GM21390 (cell line): ENCODE measurements around the gene TSHZ1.
"Not testable (repeated sequence)": the region's sequence is repeated elsewhere in the genome, so short reads cannot be mapped to it uniquely, and the experiment has no call there.

ENCODE experiments used
- ATAC-seq: cut with Tn5 transposase; IDR thresholded peaks from one replicate; pipeline ENCODE4 v1.9.1; 2021; ENCODE audit not compliant: unreplicated experiment

Gene TSHZ1

GRCh38 chr18:75291460-75291859 lies 80.9 kb downstream of the TSHZ1 start:
- ATAC-seq = no peak

DNA sequence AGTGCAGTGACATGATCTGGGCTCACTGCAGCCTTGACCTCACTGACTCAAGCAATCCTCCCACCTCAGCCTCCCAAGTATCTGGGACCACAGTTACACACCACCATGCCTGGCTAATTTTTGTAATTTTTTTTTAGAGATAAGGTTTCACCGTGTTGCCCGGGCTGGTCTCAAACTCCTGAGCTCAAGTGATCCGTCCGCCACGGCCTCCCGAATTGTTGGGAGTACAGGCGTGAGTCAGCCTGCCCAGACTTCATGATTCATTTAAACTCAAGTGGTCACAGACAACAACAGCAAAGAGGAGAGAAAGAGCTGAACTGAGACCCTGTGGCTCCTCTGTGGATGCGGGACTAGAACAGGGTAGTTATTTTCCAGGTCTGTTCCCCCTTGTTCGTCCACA lies 83.0 kb downstream of the TSHZ1 start:
- ATAC-seq = no peak

- no peak for ATAC-seq
Observed at GRCh38 chr18:75297731-75298130, 87.1 kb downstream of the TSHZ1 start.

DNA sequence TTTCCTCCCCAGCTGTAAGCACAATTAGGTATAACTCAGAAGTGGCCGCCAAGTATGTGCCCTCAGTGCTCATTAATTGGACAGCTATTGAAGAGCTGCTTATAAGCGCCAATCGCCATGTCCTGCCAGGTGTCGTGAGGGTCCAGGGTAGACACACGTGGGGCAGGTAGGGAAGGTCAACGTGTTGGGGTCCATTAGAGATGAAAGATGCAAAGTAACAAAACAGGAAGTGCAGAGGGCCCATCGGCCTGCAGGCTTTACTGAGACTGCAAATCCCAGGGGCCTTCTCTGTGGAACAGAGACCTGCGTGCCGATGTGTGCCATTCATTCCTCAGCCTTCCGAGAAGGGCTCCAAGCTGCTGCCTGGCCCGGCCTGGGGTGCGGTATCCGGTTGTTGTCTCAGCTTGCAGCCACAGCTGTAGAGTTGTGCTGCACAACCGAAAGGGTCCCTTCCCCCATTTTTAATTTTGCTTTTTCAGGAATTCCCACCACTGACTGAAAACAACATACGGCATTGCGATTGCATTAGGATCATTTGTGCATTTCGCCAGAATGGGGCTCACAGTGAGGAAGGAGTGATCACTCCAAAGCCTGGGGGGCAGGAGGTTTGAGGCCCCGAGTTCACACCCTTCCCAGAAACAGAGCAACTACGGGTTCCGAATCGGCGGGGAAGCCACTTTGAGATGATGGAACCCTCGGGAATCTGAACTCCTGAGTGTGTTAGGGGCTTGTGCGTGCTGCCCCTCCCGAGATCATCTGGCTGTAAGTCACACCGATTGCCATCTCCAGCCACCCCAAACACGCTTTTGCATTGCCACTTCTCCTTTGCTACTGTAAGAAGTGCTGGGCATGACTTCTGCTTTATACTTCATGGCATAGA lies 94.3 kb downstream of the TSHZ1 start:
- ATAC-seq = no peak

DNA sequence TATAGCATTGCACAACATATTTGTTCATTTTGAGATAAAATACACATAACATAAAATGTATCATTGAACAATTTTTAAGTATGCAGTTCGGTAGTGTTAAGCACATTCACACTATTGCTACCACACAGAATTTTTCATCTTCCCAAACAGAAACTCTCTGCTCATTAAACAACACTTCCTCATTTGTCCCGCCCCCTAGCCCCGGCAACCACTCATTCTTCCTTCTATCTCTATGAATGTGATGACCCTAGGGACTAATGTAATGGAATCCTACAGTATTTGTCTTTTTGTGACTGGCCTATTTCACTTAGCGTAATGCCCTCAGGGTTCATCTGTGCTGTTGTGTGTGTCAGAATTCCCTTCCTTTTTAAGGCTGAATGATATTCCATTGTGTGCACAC lies 95.4 kb downstream of the TSHZ1 start:
- no peak for ATAC-seq

DNA sequence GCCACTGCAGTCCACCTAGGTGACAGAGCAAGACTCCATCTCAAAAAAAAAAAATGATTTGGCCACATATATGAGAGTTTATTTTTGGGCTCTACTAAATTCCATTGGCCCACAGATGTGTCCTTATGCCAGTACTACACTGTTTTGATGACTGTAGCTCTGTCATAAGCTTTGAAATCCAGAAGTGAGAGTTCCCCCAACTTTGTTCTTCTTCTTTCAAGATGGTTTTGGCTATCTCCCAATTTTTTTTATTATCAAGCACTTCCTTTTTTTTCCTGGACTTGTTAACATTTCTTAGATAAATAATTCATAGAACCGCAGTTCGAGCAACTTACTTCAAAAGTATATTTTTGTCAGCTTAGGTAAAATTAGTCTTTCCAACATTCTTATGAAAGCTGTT lies 96.9 kb downstream of the TSHZ1 start:
- ATAC-seq = no peak

- no peak for ATAC-seq
Observed at GRCh38 chr18:75309564-75309963, 99.0 kb downstream of the TSHZ1 start.

- ATAC-seq = no peak
Observed at GRCh38 chr18:75314117-75314516, 103.5 kb downstream of the TSHZ1 start.

DNA sequence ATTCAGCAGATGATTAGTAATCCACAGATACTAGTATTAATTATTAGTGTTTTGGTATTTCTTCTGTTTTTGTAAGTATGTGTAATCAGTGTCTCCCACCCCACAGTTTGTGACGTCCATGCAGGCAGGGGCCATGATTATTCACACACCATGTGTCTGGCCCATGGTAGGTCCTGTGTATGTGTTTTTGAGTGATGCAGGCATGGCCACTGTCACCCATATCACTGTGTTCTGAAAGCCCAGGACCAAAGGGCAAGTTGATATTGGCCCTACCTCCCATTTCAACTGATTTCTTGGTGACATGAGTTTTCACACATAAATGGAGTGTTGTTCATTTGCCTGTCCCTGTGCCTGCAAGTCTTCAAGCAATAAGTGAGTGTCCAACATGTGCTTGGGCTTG lies 104.0 kb downstream of the TSHZ1 start:
- ATAC-seq = no peak

GRCh38 chr18:75316223-75316622 lies 105.6 kb downstream of the TSHZ1 start:
- ATAC-seq = no peak

DNA sequence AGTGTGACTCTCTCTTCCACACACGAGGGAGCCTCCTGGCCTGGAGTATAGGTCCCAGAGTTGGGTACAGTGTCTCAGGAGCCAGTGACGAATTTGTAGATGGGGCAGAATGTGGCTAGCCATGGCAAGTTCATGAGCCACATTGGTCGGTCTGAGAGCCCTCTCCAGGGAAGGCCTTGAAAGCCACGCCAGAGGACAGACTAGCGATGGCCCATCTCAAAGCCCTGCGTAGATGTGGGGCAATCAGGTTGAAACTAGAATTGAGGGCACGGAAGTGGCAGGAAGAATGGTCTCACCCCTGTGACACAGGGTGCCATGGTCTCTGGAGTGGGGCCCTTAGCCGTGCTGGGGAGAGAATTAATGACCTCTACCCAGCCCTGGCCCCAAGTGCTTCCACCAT lies 106.2 kb downstream of the TSHZ1 start:
- no peak for ATAC-seq

DNA sequence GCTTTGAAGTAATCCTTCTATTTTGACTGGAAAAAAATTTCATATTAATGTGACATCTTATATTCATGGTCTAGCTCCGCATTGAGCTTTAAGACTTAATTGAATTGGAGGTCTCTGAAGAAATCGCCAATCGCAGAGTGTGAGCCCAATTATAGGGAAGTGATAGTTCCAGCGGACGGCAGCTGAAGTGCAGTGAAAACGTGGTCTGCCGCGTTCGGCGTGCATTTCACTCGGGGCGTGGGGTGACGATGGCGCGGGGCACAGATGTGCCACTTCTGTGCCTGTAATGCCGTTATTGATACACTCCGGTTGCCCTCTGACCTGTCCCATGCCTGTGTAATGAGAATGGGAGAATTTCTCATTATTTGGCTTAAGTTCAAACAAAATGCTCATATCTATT lies 106.7 kb downstream of the TSHZ1 start:
- no peak for ATAC-seq

DNA sequence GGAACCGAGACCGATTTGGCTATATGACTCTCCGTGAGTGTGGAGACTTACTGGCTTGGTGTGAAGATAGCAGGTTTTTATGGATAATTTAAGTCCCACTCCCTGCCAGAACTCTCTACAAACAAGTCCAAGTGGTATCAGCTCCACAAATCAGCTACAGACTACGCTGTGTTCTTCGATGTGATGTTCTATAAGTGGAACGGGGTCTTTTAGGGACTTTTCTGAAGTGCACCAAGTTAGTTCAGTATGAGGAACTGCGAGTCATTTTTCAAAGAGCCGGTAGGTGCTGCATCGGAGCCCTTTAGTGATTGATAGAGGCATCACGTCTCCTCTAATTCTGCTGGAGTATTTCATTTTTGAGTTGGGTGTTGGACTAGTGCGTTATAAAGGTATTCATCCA lies 107.1 kb downstream of the TSHZ1 start:
- ATAC-seq = no peak

DNA sequence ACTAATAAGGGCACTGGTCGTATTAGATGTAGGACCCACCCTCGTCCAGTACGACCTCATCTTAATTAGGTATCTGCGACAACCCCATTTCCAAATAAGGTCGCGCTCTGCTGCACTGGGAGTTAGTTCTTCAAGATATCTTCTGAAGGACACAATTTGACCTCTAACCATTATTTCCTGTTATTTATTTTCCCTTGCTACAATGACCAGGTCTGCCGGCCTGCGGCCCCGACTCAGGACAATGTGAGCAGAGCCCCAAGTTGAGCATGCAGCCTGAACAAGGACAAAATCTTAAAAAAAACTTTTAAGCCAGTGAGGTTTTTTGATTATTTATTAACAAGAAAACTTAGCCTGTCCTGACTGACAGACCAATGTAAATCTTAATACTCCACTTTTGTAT lies 109.3 kb downstream of the TSHZ1 start:
- ATAC-seq = no peak

DNA sequence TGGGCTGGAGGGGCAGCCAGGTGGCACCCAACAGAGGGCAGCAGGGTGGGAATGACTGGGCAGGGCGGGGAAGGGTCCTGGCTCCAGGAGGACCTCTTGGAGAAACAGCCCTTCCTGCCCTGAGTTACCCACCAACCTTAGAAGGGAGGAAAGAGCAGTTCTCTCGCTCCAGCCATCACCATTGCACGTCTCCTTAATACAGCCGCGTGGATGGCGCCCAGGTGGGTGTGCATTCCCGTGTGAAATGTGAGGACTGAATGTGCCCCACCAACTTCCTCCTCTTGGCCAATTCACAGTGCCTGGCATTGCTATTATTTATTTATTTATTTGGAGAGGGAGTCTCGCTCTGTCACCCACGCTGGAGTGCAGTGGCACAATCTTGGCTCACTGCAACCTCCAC lies 109.9 kb downstream of the TSHZ1 start:
- ATAC-seq = no peak

DNA sequence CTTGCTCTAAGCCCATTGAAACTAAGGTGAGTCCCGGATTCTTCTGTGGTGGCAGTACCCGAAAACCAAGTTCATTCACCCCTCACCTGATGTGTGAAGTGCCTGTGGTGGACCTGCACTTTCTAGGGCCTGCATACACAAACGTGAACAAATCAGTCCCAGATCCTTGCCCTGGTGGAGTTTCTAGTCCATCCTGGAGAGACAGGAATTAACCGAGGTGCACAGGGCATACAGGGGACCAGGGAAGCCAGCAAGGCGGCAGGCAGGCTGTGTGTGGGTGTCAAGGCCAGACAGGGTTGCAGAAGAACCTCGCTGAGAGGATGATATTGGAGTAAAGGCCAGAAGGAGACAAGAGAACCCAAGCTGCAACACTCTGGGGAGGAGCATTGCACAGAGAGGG lies 110.8 kb downstream of the TSHZ1 start:
- ATAC-seq = no peak

- ATAC-seq = no peak
Observed at GRCh38 chr18:75322206-75322605, 111.6 kb downstream of the TSHZ1 start.

DNA sequence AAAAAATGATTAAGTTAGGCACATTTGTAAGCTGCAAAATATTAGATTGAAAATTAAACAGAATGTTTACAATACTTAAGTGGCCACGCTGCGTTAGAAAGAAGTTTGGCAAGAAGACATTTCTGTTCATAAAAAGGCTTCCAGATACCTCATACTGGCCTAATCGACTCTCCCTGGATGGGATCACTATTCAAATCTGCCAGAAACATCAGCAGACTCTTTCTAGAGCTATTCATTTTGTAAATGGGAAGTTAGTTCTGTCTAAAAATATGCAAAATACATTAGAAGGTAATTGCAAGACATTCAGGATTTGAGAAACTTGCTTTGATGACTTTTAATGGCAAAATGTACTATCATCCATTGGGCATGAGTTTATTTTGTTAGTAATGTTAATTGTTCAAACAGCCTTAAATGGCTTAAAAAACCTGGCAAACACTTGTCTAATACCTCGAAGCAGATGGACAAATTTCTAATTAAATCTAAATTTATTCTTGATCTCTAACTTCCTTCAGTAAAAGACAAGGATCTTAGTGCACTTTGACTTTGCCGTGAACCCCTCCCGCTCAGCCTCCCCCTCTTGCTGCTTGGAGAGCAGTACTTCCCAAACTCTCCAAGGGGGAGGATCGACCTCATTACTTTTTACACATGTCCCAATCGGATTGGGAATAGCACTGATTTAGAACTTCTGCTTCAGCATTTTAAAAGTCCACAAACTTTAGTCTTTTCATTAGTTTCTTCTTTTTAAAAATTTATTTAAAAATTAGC lies 113.4 kb downstream of the TSHZ1 start:
- ATAC-seq = no peak

- ATAC-seq = no peak
Observed at GRCh38 chr18:75324686-75325257, 114.2 kb downstream of the TSHZ1 start.

DNA sequence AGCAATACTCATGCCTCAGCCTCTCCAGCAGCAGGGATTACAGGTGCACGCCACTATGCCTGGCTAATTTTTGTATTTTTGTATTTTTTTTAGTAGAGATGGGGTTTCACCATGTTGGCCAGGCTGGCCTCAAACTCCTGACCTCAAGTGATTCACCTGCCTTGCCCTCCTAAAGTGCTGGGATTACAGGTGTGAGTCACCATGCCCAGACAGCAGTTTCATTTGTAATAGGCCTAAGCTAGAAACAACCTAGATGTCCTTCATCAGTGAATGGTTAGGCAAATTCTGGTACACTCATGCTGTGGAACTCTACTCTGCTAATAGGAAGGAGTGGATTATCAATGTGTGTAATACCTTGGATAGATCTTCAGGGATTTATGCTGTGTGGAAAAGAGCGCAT lies 119.2 kb downstream of the TSHZ1 start:
- not testable (repeated sequence) for ATAC-seq

- ATAC-seq = no peak
Observed at GRCh38 chr18:75330308-75330707, 119.7 kb downstream of the TSHZ1 start.

- ATAC-seq = no peak
Observed at GRCh38 chr18:75334869-75335268, 124.3 kb downstream of the TSHZ1 start.
